Panc1 (cell line): ENCODE measurements around the gene HMCN2. TPM values are rescaled to one million over a fixed set of nuclear protein-coding genes. Genes with fewer than 3 reads are reported as not detected.

Source experiments
- ATAC-seq: fragments of 200-7000 bp; cut with Tn5 transposase; 2 replicates; pipeline ENCODE4 v1.9.1; 2020; ENCODE audit warnings: mild to moderate bottlenecking, moderate library complexity
- BruUV-seq: library from RNA; stranded (reverse); fragments of 400-500 nt; replicated peaks from 2 replicates; lab custom pipeline; 2021; lab: Mats Ljungman, UMichigan
- CTCF ChIA-PET: fragments of 300-600 bp; sonication (Branson Sonifier 250); formaldehyde crosslinking; loops from one replicate; lab custom pipeline; 2022; ENCODE audit warnings: antibody characterized with exemption; lab: Charles Lee
- POLR2A ChIA-PET: fragments of 300-600 bp; sonication (Branson Sonifier 250); formaldehyde crosslinking; loops from one replicate; lab custom pipeline; 2022; ENCODE audit warnings: antibody characterized with exemption; lab: Charles Lee
- DNase-seq: peaks from one replicate; pipeline ENCODE4 v3.0.0-alpha.2; 2010; ENCODE audit warnings: low read depth, low spot score
- H3K27ac ChIP-seq: 2 replicates; pipeline ENCODE4 v1.5.1; 2011; ENCODE audit warnings: mild to moderate bottlenecking, low read length, inconsistent platforms
- H3K27me3 ChIP-seq: fragments of 200-500 bp; sonication (Bioruptor generic); 2 replicates; pipeline ENCODE4 v1.6.0; 2014; ENCODE audit warnings: low read length, inconsistent platforms; ENCODE audit not compliant: control insufficient read depth, insufficient read depth
- H3K36me3 ChIP-seq: fragments of 200-500 bp; sonication (Bioruptor generic); 2 replicates; pipeline ENCODE4 v1.5.1; 2014; ENCODE audit warnings: inconsistent platforms, mild to moderate bottlenecking, low read length, moderate library complexity; ENCODE audit not compliant: control insufficient read depth, insufficient read depth
- H3K4me1 ChIP-seq: 2 replicates; pipeline ENCODE4 v1.5.1; 2011; ENCODE audit warnings: inconsistent platforms, mild to moderate bottlenecking, low read length, moderate library complexity; ENCODE audit not compliant: control insufficient read depth, insufficient read depth
- H3K4me3 ChIP-seq, 2 experiments: 2 replicates each; pipeline ENCODE4 v1.5.1; 2011 to 2012; ENCODE audit warnings: low read depth in 2 of 2, low read length in 2 of 2, mild to moderate bottlenecking in 2 of 2, inconsistent platforms in 1 of 2, moderate library complexity in 1 of 2
- H3K9me3 ChIP-seq: fragments of 200-500 bp; sonication (Bioruptor generic); 2 replicates; pipeline ENCODE4 v1.5.1; 2014; ENCODE audit warnings: low read depth, mild to moderate bottlenecking, inconsistent platforms, low read length, moderate library complexity; ENCODE audit not compliant: control insufficient read depth, insufficient read depth
- POLR2AphosphoS5 ChIP-seq: IDR thresholded peaks from 2 replicates; pipeline ENCODE4 v1.6.1; 2012; ENCODE audit warnings: mild to moderate bottlenecking, low read depth, low read length, moderate library complexity
- REST ChIP-seq, 2 experiments: IDR thresholded peaks; 2 replicates each; pipeline ENCODE4 v1.6.1; 2011 to 2012; ENCODE audit warnings: low read depth in 2 of 2, control low read depth in 1 of 2, low read length in 1 of 2, mild to moderate bottlenecking in 1 of 2, moderate library complexity in 1 of 2; ENCODE audit not compliant: insufficient read depth in 1 of 2
- SIN3A ChIP-seq: IDR thresholded peaks from 2 replicates; pipeline ENCODE4 v1.6.1; 2012; ENCODE audit warnings: low read depth, mild to moderate bottlenecking, low read length, moderate library complexity, borderline replicate concordance; ENCODE audit not compliant: insufficient read depth
- TCF7L2 ChIP-seq: IDR thresholded peaks from 2 replicates; pipeline ENCODE4 v1.6.1; 2011; ENCODE audit warnings: mild to moderate bottlenecking, low read depth, low read length, inconsistent platforms
- in situ Hi-C: cut with HindIII; loops from 2 replicates; pipeline ENCODE4 v1.10.0; 2016; ENCODE audit warnings: low sequenced_read_pairs, low pct_unique_long_range_greater_than_20kb
- intact Hi-C: fragments of 100-400 bp; cut with micrococcal nuclease; formaldehyde crosslinking; loops from one replicate; pipeline ENCODE4 v1.10.0; 2022; ENCODE audit not compliant: unreplicated experiment
- total RNA-seq: library from RNA; stranded (reverse); gene quantifications from one replicate; pipeline ENCODE4 v1.2.1, GENCODE V29; 2021; ENCODE audit not compliant: unreplicated experiment
- TF ChIP-seq, protein P1 (sequence below): fragments of 450-650 bp; IDR thresholded peaks from 2 replicates; pipeline ENCODE4 v1.5.1; 2017; ENCODE audit warnings: mild to moderate bottlenecking

Gene HMCN2
- total RNA-seq, 1 experiment from 2014 or later, result 0.05 TPM

- intact Hi-C loops, result no loop called here
- H3K36me3 ChIP-seq, result no peaks in the 10 kb centered on the region
- H3K9me3 ChIP-seq, result no peaks in the 10 kb centered on the region
- TF ChIP-seq POLR2AphosphoS5 (no peak), REST (IDR thresholded peaks at IDR 0.05; ENCODE audit: insufficient read depth in 1 of 2, low read depth in 2 of 2, low read length in 1 of 2) (no peak), SIN3A (no peak), TCF7L2 (no peak)
- TF ChIP-seq, protein P1, sequence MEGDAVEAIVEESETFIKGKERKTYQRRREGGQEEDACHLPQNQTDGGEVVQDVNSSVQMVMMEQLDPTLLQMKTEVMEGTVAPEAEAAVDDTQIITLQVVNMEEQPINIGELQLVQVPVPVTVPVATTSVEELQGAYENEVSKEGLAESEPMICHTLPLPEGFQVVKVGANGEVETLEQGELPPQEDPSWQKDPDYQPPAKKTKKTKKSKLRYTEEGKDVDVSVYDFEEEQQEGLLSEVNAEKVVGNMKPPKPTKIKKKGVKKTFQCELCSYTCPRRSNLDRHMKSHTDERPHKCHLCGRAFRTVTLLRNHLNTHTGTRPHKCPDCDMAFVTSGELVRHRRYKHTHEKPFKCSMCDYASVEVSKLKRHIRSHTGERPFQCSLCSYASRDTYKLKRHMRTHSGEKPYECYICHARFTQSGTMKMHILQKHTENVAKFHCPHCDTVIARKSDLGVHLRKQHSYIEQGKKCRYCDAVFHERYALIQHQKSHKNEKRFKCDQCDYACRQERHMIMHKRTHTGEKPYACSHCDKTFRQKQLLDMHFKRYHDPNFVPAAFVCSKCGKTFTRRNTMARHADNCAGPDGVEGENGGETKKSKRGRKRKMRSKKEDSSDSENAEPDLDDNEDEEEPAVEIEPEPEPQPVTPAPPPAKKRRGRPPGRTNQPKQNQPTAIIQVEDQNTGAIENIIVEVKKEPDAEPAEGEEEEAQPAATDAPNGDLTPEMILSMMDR, result no peak
- CTCF ChIA-PET, result no interaction called here
- POLR2A ChIA-PET, result no interaction called here
- no peak for DNase-seq
- in situ Hi-C loops, result no loop called here
- no peak overlapping the region for H3K4me3 ChIP-seq
- no peak overlapping the region for H3K27ac ChIP-seq
- no TSS peak for BruUV-seq
- no peak for ATAC-seq
- H3K27me3 ChIP-seq, result no peaks in the 10 kb centered on the region
- H3K4me1 ChIP-seq, result no peaks in the 10 kb centered on the region
Measured at GRCh38 chr9:130421154-130421801, 155.7 kb downstream of the HMCN2 start.

DNA sequence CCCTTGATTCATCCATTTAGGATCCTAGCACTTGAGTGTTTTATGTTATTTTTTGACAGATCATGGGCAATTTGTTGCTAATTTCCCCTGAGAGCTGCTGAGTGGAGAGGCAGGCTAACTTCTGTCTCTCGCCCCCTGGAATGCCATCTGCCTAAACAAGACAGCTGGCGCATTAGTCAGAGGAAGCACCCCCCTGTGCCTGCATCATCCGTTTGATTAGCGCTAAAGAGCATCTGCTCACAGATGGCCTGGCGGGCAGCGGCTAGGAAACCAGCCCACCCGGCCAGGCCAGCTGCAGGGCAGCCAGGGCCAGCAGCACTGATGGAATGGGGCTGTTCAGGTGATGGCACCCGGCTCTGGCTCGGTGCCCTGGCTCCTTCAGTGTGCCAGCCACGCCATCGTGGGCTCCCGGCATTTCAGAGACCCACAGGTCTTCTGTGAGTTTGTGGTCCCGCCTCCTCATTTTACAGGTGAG, 156.3 kb downstream of the HMCN2 start:
- ATAC-seq (no peak), DNase-seq (no peak)
- Histone ChIP-seq H3K4me3 (no peak overlapping the region), H3K27me3 (no peaks in the 10 kb centered on the region), H3K36me3 (no peaks in the 10 kb centered on the region), H3K9me3 (no peaks in the 10 kb centered on the region), H3K4me1 (no peaks in the 10 kb centered on the region), H3K27ac (no peak overlapping the region)
- in situ Hi-C loops, result no loop called here
- intact Hi-C loops, result no loop called here
- no TSS peak for BruUV-seq
- TF ChIP-seq POLR2AphosphoS5 (no peak), REST (IDR thresholded peaks at IDR 0.05; ENCODE audit: insufficient read depth in 1 of 2, low read depth in 2 of 2, low read length in 1 of 2) (no peak), TCF7L2 (no peak), SIN3A (no peak)
- TF ChIP-seq, protein P1, result no peak
- ChIA-PET POLR2A (no interaction called here), CTCF (no interaction called here)
